ENCODE data around the gene LDB2. TPM values are rescaled to one million over a fixed set of nuclear protein-coding genes. Genes with fewer than 3 reads are reported as not detected.

LDB2 gene
- total and polyA plus RNA-seq, 2 experiments from 2014 or later: 48.6 to 80.1 TPM

- TF ChIP-seq REST (IDR thresholded peaks at IDR 0.05; ENCODE audit: unreplicated experiment): no peak
Observed at GRCh38 chr4:16573206-16573605, 325.2 kb downstream of the LDB2 start (continued).

GRCh38 chr4:16572631-16573030 lies 325.8 kb downstream of the LDB2 start:
- no peaks in the 10 kb centered on the region for H4K20me1 ChIP-seq (replicated peaks; ENCODE audit: insufficient read depth)
- no peaks in the 10 kb centered on the region for H3K4me1 ChIP-seq (ENCODE audit: insufficient read depth)
- Mint-ChIP-seq H3K4me1 (no peaks in the 10 kb centered on the region), H3K27me3 (ENCODE audit: insufficient read depth, low read depth, poor library complexity) (no peaks in the 10 kb centered on the region), H3K9me3 (no peaks in the 10 kb centered on the region), H3K36me3 (ENCODE audit: low read depth) (no peaks in the 10 kb centered on the region), H3K27ac (no peak overlapping the region), H3K4me3 (no peak overlapping the region)
- no peaks in the 10 kb centered on the region for H3K79me2 ChIP-seq (replicated peaks; ENCODE audit: insufficient read depth)
- H3K4me2 ChIP-seq: no peak overlapping the region
- no peaks in the 10 kb centered on the region for H3K36me3 ChIP-seq (ENCODE audit: insufficient read depth)
- no peaks in the 10 kb centered on the region for H3K27me3 ChIP-seq (ENCODE audit: insufficient read depth)
- no peaks in the 10 kb centered on the region for H3K9me2 ChIP-seq (ENCODE audit: insufficient read depth)
- no peak overlapping the region for H3K27ac ChIP-seq (ENCODE audit: low read depth)
- DNase-seq (ENCODE audit: low spot score) (no peak), ATAC-seq (no peak)
- no peak overlapping the region for H3K4me3 ChIP-seq
- H3F3A ChIP-seq (replicated peaks; ENCODE audit: low read depth): no peaks in the 10 kb centered on the region
- no peak overlapping the region for H2AFZ ChIP-seq
- TF ChIP-seq ZNF462 (CRISPR knock-in tag; IDR thresholded peaks at IDR 0.05) (no peak), POLR2AphosphoS5 (IDR thresholded peaks at IDR 0.05; ENCODE audit: low read depth) (no peak), CTCF (conservative IDR thresholded peaks at IDR 0.05; ENCODE audit: low read depth in 2 of 2) (no peak), EZH2phosphoT487 (IDR thresholded peaks at IDR 0.05; ENCODE audit: unreplicated experiment) (no peak), STAT1 (IDR thresholded peaks at IDR 0.05; ENCODE audit: unreplicated experiment) (no peak), CREB1 (CRISPR knock-in tag; IDR thresholded peaks at IDR 0.05; ENCODE audit: low read depth) (no peak), ZNF331 (CRISPR knock-in tag; IDR thresholded peaks at IDR 0.05; ENCODE audit: low read depth) (no peak), REST (IDR thresholded peaks at IDR 0.05; ENCODE audit: unreplicated experiment) (no peak)
- TF ChIP-seq, protein P1, sequence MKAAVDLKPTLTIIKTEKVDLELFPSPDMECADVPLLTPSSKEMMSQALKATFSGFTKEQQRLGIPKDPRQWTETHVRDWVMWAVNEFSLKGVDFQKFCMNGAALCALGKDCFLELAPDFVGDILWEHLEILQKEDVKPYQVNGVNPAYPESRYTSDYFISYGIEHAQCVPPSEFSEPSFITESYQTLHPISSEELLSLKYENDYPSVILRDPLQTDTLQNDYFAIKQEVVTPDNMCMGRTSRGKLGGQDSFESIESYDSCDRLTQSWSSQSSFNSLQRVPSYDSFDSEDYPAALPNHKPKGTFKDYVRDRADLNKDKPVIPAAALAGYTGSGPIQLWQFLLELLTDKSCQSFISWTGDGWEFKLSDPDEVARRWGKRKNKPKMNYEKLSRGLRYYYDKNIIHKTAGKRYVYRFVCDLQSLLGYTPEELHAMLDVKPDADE (IDR thresholded peaks at IDR 0.05): no peak
